Lung (tissue), 12 donors: ENCODE results near the gene TRIM36. TPM values are rescaled to one million over a fixed set of nuclear protein-coding genes. Genes with fewer than 3 reads are reported as not detected.
A peak's percentile ranks its signal among the peaks of the same experiment; 100 is the strongest.

Experiments
- ATAC-seq: fragments of 200-7000 bp; cut with Tn5 transposase; one replicate; pipeline ENCODE4 v1.9.1; 2020; ENCODE audit warnings: moderate number of reproducible peaks; ENCODE audit not compliant: insufficient read depth, low FRiP score
- DNase-seq, 3 donors: peaks; one replicate each; pipeline ENCODE4 v3.0.0-alpha.2; 2013 to 2017
- H3K27ac ChIP-seq, 2 donors: one replicate each; pipeline ENCODE4 v1.5.1; 2013; ENCODE audit warnings: mild to moderate bottlenecking in 2 of 2, moderate library complexity in 2 of 2, control low read depth in 1 of 2, inconsistent platforms in 1 of 2, low read depth in 1 of 2, low read length in 1 of 2
- H3K27me3 ChIP-seq, 3 donors: one replicate each; pipeline ENCODE4 v1.5.1; 2013; ENCODE audit warnings: low read length in 2 of 3; ENCODE audit not compliant: control insufficient read depth in 3 of 3, insufficient read depth in 3 of 3
- H3K36me3 ChIP-seq, 4 donors: one replicate each; pipeline ENCODE4 v1.5.1; 2013; ENCODE audit warnings: low read length in 4 of 4, mild to moderate bottlenecking in 1 of 4, moderate library complexity in 1 of 4; ENCODE audit not compliant: control insufficient read depth in 4 of 4, insufficient read depth in 4 of 4
- H3K4me1 ChIP-seq, 5 donors: one replicate each; pipeline ENCODE4 v1.5.1; 2013; ENCODE audit warnings: low read length in 5 of 5, mild to moderate bottlenecking in 2 of 5, moderate library complexity in 1 of 5; ENCODE audit not compliant: control insufficient read depth in 5 of 5, insufficient read depth in 5 of 5
- H3K4me3 ChIP-seq: one replicate; pipeline ENCODE4 v1.5.1; 2013; ENCODE audit warnings: mild to moderate bottlenecking, control low read depth, moderate library complexity
- H3K9ac ChIP-seq, 2 donors: one replicate each; pipeline ENCODE4 v1.5.1; 2013; ENCODE audit warnings: low read length in 2 of 2, control low read depth in 1 of 2; ENCODE audit not compliant: insufficient read depth in 1 of 2
- H3K9me3 ChIP-seq, 4 donors: one replicate each; pipeline ENCODE4 v1.5.1; 2013; ENCODE audit warnings: low read length in 3 of 4, mild to moderate bottlenecking in 1 of 4, moderate library complexity in 1 of 4; ENCODE audit not compliant: control insufficient read depth in 4 of 4, insufficient read depth in 3 of 4
- WGBS, 2 donors: extraction: QIAGEN DNeasy Blood & Tissue Kit; methylation state at CpG; one replicate each; pipeline ENCODE4 v1.1.7; 2013; 5-methylcytosine and 5-hydroxymethylcytosine counted together
- polyA plus RNA-seq, 2 donors: library from polyadenylated mRNA; stranded (reverse); fragments of 200-250 nt; gene quantifications; one replicate each; pipeline ENCODE4 v1.2.1, GENCODE V29; 2013
- total RNA-seq, 2 donors: library from RNA; depleted of rRNA in 1 of 2; stranded (reverse); fragments of >200 nt in 1 of 2; gene quantifications; one replicate each; pipeline ENCODE4 v1.2.1, GENCODE V29; 2014 to 2021
- TF ChIP-seq, protein P1 (sequence below): IDR thresholded peaks from 2 replicates; pipeline ENCODE4 v1.5.1; 2012; ENCODE audit warnings: mild to moderate bottlenecking; ENCODE audit errors: control extremely low read depth, extremely low read depth
- donor health status: control.
- donor health status: control.
- donor health status: Bipolar disorder and iron deficiency.
- donor health status: healthy.
- donor health status: DM: yes; HTN: yes; CAD: no.

TRIM36 gene
- total and polyA plus RNA-seq, 4 donors: 0.60 to 6.9 (median 3.8) TPM

GRCh38 chr5:115170134-115170928 is 623 bp upstream of the TRIM36 start:
- Histone ChIP-seq H3K9ac (no peak overlapping the region), H3K27ac (no peak overlapping the region), H3K4me3 (peak overlapping the region; percentile 54), H3K4me1 (peaks cover 0 to 17% (median 0%) of the 10 kb centered on the region in 5 donors), H3K36me3 (no peaks in the 10 kb centered on the region), H3K27me3 (peaks cover 0 to 49% (median 40%) of the 10 kb centered on the region in 3 donors), H3K9me3 (peaks cover 0 to 12% (median 0%) of the 10 kb centered on the region in 4 donors)
- DNase-seq (peak in 2 of 3 donors; percentile 30 to 40), ATAC-seq (peak; percentile 56)
- 1% methylated on average over 47 to 69 of the region's 69 CpGs for WGBS, 2 donors
- TF ChIP-seq, protein P1, sequence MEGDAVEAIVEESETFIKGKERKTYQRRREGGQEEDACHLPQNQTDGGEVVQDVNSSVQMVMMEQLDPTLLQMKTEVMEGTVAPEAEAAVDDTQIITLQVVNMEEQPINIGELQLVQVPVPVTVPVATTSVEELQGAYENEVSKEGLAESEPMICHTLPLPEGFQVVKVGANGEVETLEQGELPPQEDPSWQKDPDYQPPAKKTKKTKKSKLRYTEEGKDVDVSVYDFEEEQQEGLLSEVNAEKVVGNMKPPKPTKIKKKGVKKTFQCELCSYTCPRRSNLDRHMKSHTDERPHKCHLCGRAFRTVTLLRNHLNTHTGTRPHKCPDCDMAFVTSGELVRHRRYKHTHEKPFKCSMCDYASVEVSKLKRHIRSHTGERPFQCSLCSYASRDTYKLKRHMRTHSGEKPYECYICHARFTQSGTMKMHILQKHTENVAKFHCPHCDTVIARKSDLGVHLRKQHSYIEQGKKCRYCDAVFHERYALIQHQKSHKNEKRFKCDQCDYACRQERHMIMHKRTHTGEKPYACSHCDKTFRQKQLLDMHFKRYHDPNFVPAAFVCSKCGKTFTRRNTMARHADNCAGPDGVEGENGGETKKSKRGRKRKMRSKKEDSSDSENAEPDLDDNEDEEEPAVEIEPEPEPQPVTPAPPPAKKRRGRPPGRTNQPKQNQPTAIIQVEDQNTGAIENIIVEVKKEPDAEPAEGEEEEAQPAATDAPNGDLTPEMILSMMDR: no peak

DNA sequence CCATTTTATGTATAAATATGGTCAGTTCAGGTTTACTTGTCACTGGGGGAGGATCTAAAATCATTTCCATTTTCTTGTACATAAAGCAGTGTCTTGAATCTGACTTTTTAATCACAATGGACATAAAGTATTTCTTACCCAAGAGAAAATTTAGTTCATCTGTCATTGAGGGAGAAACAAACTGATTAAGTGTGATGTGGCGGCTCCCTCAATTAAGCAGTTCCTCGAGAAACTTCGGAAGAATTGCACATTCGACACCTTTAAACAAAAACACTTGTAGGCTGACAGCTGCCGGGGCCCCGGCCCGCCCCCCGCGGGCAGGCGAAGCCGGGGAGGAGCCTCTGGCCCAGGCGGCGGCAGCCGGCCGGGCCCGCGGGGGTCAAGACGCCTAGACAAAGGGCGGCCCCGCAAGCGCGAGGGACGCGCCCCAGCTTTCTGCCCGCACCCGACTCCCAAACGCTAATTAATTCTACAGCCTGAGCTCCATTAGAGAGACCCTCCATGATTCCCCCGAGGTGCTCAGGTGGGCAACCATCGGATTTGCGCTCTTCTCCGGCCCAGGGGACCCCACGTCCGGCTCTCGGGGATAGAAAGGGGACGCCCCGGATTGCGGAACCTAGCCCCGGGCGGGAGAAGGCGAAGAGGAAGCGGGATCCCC is 750 bp downstream of the TRIM36 start:
- Histone ChIP-seq H3K27ac (no peak overlapping the region), H3K27me3 (peaks cover 0 to 41% (median 40%) of the 10 kb centered on the region in 3 donors)

DNA sequence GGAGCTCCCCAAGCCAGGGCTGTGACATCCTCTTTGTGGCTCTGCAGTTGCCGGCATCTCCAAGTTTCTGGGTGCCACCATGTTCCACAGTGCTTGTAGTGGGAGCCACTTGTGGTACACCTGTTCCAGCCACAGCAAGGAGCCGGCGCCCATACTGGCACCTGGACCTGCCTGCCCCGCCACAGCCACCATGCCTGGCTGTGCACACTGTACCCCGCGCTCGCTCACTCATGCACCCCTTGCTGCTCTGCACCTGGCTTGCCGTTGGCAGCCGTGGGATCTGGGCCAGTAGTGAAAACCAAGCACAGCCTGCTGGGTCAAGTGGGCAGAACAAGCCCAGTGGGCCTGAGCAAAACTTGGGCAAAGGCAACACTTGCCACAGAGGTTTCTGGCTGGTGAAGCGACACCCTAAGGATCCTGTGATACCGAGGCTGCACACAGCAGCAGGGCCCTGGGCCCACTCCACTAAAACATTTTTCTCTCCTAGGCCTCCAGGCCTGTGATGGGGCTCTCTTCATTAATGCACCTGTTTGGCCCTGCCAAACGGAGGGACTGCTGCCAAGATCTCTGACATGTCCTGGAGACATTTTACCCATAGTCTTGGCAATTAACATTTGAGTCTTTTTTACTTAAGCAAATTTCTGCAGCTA is 2.8 kb downstream of the TRIM36 start:
- ATAC-seq (no peak), DNase-seq (no peak)
- Histone ChIP-seq H3K4me1 (peaks cover 0 to 17% (median 0%) of the 10 kb centered on the region in 5 donors), H3K36me3 (no peaks in the 10 kb centered on the region), H3K27ac (no peak overlapping the region), H3K9me3 (peaks cover 0 to 13% (median 0%) of the 10 kb centered on the region in 4 donors), H3K9ac (no peak overlapping the region), H3K27me3 (peaks cover 0 to 27% (median 24%) of the 10 kb centered on the region in 3 donors), H3K4me3 (no peak overlapping the region)
- 98% methylated on average over 12 of the region's 12 CpGs for WGBS, 2 donors
- TF ChIP-seq, protein P1: no peak

More for the DNA sequence above, 750 bp downstream of the TRIM36 start:
- H3K9ac ChIP-seq: peak overlapping the region in 1 of 2 donors; percentile 16
- peaks cover 0 to 13% (median 0%) of the 10 kb centered on the region in 4 donors for H3K9me3 ChIP-seq
- peaks cover 0 to 17% (median 0%) of the 10 kb centered on the region in 5 donors for H3K4me1 ChIP-seq
- TF ChIP-seq, protein P1: no peak
- H3K4me3 ChIP-seq: peak overlapping the region; percentile 54
- peak in 2 of 3 donors; percentile 8 to 44 for DNase-seq
- H3K36me3 ChIP-seq: no peaks in the 10 kb centered on the region
- ATAC-seq: peak; percentile 20
- 2% methylated on average over 41 of the region's 41 CpGs for WGBS, 2 donors
